ENCODE measurements around the gene DOCK10. TPM values are rescaled to one million over a fixed set of nuclear protein-coding genes. Genes with fewer than 3 reads are reported as not detected.
"Not testable (repeated sequence)": the region's sequence is repeated elsewhere in the genome, so short reads cannot be mapped to it uniquely, and the experiment has no call there.

Gene DOCK10
- total RNA-seq = 1.7 and 2.5 TPM in 2 replicates

DNA sequence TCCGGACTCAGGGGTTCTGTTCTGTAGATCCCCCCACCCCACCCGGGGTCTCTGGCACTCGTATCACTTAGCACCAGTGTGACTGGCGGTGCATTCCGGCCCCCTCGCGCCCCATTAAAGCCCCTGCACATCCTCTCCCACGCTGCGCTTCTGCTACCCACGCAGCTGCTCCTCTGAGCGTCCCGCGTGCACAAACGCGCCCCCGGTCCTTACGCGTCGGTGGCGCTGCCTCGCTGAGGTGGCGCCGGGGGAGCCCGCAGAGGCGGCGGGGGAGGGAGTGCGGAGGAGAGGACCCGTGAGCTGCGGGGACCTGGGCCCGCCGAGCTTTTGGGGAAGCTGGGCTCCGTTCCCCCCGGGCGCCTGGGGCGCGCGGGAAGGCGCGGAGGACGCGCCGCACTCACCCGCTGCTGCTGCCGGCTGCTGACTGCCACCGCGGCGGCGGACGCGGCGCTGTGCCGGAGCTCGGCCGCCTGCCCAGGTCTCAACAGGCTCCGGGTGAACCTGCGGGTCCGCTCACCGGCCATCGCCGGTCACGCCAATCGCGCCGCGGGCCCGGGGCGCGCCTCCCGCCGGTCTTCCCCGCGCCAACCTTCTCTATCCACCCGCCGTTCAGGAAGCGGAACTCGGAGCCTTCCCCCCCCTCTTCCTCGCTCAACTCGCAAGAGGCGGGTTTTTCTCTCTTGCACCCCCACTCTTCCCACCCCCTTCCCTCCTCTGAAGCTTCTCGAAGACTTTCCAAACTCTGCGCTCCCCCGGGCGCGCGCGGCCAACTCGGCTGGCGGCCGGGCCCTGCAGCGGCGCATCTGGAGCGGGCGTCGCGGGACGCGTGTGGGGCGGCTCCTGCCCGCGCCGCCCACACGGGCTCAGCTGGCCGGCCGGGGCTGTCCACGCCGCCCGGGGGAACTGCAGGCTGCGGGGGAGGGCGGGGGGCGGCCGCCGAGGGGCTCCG is at the start of gene DOCK10:
DOCK10 (minus strand) TSS at position 618 of the 949 bp plus-strand sequence; CDS start at position 524, 94 bp downstream.
- DNase-seq (ENCODE audit: low read depth) = no peak

DNA sequence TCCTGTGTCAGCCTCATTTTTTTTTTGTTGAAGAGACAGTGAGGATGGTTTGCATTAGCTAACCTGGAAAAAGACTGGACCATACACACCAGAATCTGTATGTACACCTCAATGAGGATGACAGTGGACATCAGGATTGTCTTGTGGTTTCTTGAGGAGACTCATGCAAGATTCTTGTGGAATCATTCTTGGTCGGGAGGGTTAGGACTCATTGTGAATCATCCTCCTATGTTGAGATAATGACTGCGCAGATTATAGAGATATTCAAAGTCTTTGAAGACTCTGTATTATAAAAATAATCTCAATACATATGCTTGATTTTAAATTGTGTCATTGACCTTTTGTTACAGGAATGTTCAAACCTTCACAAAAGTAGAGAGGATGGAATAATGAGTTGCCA is 49.1 kb upstream of the DOCK10 start:
- DNase-seq (ENCODE audit: low read depth) = peak; percentile 79

DNA sequence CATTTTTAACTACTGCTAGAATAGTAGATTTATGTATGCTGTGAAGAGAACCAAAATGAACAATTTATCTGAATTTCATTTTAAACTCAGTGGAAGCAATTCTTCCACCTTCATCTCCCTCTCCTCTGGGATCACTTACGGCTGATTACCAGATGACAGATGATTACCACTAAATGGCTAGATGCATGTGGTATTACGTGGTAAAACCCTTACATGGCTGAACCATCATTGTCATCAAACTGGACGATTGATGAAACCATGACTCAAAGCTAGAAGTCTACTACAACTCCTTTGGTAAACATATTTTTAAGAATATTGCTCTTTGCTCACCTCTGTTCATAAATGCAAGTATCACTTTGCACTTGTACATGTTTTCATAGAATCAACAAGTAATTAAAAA is 48.5 kb upstream of the DOCK10 start:
- no peak for DNase-seq (ENCODE audit: low read depth)

DNA sequence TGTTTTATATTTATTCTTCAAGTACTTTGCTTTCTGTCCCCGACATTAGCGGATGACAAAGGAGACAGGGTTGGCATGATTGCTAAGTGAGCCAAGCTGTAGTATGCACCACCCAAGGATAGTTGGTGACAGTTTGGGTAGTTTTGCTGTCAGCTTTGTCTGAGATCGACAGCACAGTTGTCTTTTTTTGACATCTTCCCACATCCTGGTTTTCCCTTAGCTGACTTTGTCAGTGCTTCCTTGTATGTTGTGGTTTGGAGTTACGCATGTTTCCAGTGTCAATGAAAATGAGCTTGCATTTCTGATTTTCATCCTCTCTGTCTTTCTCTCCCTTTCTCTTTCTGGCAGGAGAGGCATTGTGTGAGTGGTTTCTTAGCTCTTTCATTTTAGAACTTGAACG is 44.6 kb upstream of the DOCK10 start:
- no peak for DNase-seq (ENCODE audit: low read depth)

DNA sequence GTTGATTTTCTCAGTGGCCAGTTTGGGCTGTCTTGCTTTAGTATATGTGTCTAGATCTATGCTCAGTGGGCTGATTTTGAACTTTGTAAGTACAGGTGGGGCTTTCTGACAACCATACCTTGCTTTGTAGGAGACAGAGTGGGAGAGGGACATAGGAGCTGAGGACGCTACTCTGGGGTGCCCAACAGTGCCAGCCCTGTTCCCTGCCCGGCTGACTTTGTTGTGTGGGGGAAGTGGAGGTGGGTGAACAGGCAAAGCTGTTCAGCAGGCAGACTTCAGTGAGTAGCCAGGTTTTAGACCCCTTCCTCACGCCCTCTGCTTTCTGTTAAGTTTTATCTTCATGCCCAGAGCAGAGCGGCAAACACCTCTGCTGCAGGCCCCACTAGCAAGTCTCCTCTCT is 44.2 kb upstream of the DOCK10 start:
- DNase-seq (ENCODE audit: low read depth) = no peak

DNA sequence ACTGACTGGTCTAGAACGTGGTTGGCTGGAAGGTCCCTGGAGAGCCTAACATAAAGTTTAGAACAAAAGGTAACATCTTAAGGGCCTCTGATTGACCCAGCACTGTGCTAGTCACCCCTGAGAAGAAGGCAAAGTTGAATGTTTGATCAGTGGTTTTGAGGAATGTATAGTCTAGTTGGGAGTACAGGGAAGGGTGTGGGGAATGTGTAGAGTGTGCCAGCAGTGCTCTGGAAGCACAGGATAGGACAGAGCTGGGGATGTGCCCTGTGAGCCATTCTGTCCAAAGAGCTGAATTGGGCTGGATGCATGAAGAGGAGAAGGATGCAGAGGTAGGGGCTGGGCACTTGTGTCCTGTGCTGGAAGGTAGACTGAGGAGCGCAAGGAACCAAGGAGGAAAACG is 41.0 kb upstream of the DOCK10 start:
- DNase-seq (ENCODE audit: low read depth) = no peak

DNA sequence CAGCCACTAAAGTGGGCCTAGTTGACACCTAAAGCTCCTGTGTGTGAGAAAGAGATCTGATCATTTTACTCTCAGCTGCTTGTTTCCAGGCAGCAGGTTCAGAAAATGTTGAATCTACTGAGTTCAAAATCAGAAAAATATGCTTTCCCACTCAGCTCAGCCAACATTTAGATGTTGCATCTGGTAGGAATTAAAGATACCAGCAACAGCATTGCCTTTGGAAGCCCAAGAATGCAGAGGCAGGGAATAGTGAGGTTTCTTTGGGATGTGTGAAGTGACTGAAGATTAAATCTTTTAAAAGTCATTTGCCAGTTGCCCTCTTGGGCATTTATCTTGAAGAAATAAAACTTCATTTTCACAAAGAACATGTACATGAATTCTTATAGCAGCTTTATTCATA is 33.9 kb upstream of the DOCK10 start:
- DNase-seq (ENCODE audit: low read depth) = no peak

DNA sequence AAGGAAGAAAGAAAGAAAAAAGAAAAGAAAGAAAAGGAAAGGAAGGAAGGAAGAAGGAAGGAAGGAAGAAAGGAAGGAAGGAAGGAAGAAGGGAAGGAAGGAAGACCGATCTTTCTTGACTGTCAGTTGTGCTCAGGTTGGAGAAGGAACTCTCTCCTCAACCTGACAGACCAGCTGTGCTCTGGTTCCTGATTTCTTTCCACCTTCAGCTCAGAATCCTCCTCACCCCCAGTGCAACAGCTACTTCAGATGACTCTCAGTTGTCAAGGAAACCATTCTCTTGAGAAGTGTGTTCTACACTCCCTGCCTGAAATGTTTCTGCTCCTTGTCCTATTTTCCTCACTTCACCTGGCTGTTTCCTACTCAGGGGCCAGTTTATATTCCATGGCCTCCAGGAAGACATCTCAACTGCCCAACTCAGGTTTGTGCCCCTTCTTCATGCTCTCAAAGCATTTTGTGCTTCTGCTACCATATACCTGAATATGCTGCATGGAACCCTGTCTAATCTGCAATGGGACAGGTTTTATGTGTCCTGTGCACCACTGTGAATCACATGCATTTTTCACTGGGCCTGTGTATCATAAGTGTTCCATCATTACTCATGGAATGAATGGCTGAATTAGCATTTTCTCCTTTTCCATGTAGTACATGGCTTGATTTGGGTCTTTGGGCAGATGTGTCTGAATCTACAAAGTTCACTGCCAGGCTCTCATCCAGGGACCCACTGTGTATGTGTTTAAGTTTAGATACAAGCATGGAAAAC is 32.8 kb upstream of the DOCK10 start:
- DNase-seq (ENCODE audit: low read depth) = no peak

DNA sequence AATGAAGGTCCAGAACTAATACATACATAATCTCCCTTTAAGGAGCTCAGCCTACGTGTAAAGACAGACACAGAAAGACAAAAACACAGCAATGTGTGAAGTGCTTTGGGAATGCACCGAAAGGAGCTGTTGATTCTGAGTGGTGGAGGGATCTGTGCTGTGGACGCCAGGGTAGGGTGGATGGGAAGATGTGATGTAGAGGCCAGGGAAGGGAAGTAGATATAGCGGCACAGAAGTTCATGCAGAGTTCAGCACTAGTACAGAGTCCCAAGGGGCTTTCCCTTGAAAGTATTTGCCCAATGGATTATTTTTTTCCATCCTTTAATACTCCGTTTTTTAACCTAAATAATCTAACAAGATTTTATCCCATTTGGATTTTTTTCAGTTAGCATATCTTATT is 32.1 kb upstream of the DOCK10 start:
- no peak for DNase-seq (ENCODE audit: low read depth)

DNA sequence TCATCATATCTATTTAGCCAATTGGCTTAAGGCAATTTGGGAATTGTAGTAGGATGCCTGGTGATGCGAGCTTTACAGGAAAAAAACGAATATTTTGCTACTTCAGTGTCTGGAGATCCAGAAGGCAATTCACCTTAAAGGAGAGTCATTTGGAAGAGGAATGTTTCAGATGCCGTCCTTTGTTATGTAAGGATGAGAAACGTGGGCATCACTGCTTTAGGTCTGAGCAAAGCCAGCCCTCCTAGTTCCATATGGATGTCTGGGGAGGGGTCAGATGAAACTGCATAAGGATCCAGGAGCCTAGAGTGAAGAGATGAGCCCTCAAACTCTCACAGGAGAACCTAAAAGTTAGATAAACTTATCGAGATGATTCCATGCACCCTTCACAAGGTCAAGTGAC is 30.9 kb upstream of the DOCK10 start:
- DNase-seq (ENCODE audit: low read depth) = no peak

DNA sequence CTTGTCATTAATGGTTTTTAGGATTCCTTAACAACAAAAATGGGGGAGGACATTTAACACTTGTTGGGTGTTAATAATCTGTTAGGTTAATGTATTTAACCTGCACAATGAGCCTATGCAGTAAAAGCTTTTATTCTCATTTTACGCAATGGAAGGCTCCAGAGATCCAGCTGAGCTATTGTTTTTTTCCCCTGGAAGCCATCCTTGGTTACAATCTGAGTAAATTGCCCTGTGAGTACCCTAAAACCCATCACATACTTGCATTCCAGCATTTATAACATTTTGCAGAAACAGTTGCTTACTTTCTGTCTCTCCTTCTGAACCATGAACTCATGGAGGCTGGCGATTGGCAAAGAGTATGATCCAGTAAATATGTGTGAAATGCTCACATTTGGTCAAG is 30.2 kb upstream of the DOCK10 start:
- DNase-seq (ENCODE audit: low read depth) = no peak

DNA sequence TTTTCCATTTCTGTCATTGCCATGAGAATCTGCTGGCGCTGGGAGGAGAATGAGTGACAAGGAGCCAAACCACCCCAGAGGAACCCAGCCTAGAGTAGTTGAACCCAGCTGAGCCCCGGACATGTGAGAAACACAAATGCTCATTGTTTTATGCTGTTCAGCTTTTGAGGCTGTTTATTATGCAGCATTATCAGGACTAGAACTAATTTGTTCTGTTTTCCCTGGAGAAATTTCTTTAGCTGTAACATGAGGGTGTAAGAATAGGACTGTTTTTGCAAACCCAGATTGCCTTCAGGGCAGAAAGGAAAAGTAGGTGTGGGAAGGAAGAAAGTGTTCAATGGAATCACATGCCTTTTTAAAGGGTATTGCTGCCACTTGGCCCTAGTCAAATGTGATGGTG is 28.5 kb upstream of the DOCK10 start:
- peak; percentile 61 for DNase-seq (ENCODE audit: low read depth)

DNA sequence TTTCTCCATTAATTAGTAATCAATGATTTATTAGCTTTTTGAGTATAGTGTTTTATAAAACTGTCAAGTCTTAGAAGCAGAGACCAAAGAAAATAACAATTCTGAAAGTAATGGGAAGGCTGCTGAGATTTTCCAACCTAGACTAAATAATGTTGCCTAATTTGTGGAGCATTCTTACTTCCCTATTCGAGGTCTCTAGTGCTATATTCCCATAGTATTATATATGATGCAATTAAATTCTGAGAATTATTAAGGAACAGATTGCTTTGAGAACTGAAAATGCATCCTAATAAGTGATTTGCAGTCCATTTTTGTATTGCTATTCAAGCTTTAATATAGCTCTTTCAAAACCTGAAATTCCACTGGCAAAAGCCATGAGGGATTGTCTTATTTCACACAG is 27.7 kb upstream of the DOCK10 start:
- no peak for DNase-seq (ENCODE audit: low read depth)

DNA sequence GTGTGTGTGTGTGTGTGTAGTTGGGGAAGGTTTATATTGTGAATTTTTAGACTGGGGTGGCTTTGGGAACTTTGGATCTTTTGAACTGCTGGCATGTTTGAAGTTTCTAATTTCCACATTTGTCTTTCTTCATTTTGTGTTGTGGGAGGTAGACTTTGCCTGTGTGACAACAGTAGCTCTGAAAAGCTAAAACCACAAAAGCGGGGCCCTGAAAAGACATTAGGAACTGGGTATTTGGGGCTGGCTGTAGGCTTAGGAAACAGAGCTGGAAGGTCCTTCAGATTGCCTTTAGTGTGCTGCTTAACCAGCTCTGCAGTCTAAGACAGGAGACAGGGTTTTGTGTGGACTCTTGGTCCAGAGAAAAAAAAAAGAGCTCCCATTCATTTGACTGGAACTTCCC is 27.2 kb upstream of the DOCK10 start:
- no peak for DNase-seq (ENCODE audit: low read depth)

DNA sequence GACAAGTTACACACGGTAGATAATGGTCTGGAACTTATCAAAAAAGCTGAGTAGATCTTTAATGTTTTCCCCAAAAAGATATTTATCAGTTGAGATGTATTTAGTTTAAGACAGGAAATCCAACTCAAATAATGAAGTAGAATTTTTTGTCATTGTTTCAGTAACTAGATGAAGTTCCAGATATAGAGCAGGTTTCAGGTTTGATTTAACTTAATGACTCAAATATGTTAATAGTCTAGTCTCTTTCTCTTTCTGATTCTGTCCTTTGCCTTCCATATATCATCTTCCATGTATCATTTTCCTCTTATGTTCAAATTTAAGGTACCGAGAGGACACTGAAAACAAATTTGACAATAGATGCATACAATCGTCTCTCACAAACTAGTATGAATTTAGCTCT is 23.6 kb upstream of the DOCK10 start:
- no peak for DNase-seq (ENCODE audit: low read depth)

DNA sequence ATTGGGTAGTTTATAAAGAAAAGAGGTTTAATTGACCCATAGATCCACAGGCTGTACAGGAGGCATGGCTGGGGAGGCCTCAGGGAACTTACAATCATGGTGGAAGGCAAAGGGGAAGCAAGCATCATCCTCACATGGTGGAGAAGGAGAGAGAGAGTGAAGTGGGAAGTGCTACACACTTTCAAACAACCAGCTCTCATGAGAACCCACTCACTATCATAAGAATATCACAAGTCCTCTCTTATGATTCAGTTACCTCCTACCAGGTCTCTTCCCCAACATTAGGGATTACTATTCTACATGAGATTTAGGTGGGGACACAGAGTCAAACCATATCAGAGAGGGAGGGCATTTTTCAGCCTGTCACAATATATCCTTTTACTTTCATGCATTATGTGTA is 22.7 kb upstream of the DOCK10 start:
- DNase-seq (ENCODE audit: low read depth) = no peak

DNA sequence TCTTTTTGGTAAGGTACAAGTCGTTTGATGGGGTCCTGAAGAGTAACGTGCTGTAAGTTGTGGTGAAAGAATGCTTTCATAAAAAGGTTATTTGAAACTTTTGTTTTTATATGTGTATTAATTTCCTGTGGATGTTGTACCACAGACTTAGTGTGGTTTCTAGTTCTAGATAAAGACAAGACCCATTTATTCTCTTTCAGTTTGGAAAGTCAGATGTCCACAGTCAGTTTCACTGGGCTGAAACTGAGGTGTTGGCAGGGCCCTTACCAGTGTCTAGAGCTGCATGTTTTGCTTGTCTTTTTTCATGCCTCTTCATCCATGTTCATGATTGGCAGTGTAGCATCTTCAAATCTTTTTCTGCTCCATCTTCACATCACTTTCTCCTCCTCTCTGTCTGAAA is 22.1 kb upstream of the DOCK10 start:
- no peak for DNase-seq (ENCODE audit: low read depth)

DNA sequence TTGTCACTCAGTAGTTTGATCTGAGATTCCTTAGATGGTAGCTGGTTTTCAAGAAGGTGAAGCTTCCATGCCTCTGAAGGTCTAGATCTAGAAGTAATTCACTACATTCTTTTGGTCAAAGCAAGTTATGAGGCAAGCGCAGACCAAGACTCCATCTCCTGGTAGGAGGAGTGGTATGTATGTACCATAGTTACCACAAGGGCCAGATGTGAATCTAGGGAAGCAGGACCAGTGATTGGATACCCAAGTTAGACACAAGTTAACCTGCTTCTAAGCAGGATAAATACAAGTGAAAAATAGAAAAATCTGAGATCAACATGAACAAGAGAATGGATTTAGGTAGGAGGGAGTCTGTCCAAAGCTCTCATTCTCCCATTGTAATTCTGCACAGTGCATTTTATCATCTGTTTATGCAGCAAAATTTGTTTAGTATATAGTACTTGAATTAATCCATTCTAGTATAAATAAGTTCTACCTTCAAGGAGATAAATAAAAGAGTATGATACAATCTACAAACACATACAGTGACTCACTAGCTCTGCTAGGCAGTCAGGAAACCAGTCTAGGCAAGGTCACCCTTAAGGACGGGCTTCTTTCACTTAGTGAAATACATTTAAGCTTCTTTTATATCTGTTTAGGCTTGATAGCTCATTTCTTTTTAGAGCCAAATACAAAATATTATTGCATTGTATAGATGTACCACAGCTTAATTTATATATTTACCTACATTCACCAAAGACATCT is 14.2 kb upstream of the DOCK10 start:
- DNase-seq (ENCODE audit: low read depth) = no peak

DNA sequence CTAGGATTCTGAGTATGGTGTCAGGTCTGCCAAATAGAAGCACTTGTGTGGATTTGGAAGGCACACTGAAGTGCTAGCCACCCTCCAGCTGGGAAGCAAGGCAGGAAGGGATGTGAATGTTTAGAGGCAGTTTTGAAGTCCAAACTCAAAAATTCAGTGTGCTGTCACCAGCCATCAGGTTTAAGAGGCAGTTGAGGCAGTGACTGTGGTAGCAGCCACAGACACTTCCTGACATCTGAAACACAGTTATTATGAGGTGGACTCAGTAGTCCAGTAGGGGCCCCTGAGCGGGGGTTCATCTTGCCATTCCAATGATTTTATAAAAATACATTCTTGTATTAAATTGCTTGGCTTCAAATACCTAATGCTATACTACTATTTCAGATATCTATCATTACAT is 13.4 kb upstream of the DOCK10 start:
- no peak for DNase-seq (ENCODE audit: low read depth)

DNA sequence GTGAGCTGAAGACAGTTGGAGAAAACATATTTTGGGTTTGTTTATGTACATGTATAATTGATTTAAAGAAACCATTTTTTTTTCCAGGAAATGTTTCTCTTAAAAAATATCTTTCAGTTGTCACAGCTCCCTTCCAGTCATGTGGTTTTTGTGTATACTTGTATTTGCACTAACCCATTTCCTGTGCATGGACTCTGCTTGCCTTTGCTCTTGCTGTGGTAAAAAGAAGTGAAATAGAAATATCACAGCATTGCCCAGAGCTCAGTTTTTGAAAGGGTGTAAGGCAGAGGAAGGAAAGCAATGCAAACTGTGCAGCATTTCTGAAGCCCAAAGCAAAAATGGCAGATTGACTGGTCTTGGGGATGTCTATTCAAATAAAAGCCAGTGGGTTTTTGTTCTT is 10.4 kb upstream of the DOCK10 start:
- DNase-seq (ENCODE audit: low read depth) = no peak

DNA sequence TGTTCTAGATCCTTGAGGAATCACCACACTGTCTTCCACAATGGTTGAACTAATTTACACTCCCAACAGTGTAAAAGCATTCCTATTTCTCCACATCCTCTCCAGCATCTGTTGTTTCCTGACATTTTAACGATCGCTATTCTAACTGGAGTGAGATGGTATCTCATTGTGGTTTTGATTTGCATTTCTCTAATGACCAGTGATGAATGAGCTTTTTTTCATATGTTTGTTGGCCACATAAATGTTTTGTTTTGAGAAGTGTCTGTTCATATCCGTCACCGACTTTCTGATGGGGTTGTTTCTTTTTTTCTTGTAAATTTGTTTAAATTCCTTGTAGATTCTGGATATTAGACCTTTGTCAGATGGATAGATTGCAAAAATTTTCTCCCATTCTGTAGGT is 5.2 kb upstream of the DOCK10 start:
- not testable (repeated sequence) for DNase-seq (ENCODE audit: low read depth)

DNA sequence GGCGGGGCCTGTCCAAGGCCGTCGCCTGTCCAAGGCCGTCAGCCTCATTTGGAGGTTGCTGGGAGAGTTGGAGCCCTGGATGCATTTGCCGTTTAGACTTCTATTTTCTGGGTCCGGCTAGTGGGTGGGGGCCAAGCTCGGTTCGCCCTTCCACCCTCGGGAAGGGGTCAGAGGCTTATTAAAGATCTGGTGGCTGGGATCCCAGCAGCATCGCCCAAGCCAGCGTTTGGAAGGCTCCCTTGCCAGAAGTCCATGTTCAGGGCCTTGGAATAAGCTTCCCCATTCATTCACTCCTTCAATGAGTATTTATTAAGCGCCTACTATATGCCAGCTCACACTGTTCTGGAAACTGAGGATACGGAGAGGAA is 516 bp upstream of the DOCK10 start:
- DNase-seq (ENCODE audit: low read depth) = no peak
